ENCODE data around the gene TBC1D1.

DNA sequence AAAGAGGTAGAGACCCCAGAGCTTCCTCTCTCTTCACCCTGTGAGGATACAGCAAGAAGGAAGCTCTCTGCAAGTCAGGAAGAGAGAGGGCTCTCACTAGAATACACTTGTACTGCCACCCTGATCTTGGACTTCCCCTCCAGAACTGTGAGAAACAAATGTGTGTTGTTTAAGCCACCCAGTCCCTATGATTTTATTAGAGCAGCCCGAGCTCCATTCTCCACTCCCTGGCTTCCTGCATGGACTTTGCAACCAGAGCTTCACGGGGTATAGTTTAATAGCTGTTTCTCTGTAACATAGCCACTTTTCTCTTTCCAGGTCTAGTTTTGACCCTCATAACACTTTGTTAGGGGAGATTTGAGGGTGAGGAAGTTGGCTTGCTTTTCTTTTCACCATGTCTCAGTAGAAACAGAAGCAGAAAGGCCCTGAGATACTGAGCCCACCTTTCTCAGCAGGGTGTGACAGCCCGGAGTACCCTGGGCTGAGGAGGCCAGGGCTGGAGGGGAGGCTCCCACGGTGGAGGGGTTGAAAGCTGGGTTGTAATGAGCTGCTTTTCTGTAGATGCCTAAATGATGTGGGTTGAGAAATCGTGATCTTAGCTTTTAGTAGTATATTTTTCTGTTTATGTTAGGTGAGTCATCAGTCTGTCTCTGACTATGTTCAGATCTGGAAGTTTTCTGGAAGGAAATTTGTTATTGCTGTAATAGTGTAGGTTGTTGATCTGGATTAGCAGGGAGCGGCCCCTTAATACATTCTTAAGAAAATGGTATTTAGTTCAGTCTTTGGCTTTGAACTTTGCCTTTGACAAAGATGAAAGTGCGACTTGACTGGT is 187.9 kb downstream of the TBC1D1 start:
- TF ChIP-seq CTCF (IDR thresholded peaks at IDR 0.05; ENCODE audit: low read length) (no peak), EZH2 (IDR thresholded peaks at IDR 0.05; ENCODE audit: borderline replicate concordance, low read length) (no peak)
